Measurements from ENCODE around the gene EPHB1.

The EPHB1 gene

DNA sequence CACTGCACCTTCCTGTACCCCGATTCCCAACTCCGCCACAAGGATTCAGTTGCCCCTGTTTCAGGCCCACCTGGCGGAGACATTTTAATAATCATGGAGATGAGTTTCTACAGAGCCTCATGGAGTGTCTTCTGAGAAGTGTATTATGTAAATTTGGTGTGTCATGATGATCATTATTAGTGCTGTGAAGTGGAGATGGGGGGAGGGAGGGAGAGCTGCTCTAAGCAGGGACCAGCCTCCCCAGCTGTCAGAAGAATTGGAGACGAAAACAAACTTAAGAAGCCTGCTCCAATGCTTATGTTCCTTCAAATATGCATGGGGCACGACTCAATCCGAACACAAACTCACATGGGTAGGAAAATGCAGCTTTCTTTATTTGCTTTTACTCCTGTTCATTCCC lies 127.8 kb downstream of the EPHB1 start:
- no peak for TF ChIP-seq GATA2 (IDR thresholded peaks at IDR 0.05; ENCODE audit: low read depth, low read length)

DNA sequence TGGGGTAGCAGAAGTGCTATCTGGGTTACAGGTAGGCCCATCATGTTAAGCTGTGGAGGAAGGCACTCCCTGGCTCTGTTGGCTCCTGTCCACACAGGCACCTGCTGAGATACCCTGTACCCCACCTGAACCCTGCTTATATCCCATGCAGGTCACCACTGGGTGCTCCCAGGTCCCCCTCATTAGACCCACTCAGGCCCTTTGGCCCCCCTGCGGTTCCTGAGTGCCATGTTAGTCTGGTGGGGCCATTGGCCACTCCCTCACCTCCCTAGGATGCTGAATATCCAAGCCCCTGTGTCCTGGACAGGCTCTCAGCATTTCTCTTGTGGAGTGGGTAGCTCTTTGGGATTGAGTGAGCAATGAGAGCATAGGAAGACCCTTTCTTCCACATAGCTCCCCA lies 128.2 kb downstream of the EPHB1 start:
- TF ChIP-seq GATA3 (IDR thresholded peaks at IDR 0.05; ENCODE audit: low read depth, low read length) (no peak), GATA2 (IDR thresholded peaks at IDR 0.05; ENCODE audit: low read depth, low read length) (no peak)

DNA sequence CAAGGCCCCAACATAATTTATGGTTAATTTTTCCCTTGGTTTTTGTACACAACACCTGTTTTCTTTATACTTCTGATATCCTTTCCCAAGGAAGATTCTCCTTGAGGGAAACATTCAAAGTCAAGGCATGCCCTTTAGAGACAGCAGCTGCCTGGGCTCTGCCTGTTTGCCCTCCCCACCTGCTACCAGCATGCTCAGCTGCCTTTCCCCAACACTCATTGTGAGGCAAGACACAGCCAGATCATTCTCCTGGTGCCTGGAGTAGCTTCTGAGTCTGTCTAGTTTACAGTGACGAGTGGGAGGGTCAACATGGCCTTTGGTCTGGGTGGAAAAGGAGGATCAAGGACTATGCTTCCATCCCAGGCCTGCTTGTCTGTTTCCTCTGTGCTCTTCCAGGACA lies 132.5 kb downstream of the EPHB1 start:
- TF ChIP-seq GATA2 (IDR thresholded peaks at IDR 0.05; ENCODE audit: low read depth, low read length) (no peak), GATA3 (IDR thresholded peaks at IDR 0.05; ENCODE audit: low read depth, low read length) (no peak)

DNA sequence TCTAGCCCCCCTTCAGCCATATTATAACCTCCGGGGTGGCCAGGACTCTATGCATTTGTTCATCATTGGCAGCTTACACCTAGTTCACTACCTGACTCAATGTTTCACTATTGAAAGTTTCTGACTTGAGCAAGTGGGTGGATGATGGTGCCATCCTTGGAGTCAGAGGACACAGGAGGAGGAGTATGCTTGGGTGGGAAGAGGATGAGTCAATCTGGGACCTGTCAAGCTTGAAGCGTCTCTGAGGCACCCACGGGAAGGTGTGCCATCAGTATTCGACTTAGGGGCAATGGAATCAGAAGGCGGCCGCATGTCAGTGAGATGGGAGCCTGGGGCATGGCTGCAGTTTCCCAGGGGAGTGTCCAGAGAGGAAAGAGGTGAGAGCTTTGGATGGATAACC lies 133.3 kb downstream of the EPHB1 start:
- TF ChIP-seq GATA3 (IDR thresholded peaks at IDR 0.05; ENCODE audit: low read depth, low read length): no peak
- no peak for TF ChIP-seq GATA2 (IDR thresholded peaks at IDR 0.05; ENCODE audit: low read depth, low read length)

DNA sequence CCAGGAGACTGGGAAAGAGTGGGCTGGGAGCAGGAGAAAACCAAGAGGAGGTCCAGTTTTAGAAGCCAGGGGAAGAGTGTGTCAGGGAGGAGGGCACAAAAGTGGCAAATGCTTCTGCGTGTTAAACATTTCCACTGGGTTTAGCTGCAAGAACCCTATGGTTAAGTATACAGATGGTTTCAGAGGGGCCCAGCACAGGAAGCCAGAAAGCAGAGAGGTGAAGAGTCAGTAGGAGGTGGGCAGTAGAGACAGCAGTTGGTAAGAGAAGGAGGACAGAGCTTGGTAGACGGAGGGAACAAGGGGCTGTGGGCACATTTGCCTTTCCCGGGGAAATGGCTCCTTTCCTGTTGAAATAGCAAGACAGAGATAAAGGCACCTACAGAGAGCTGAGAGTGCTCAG lies 133.8 kb downstream of the EPHB1 start:
- no peak for TF ChIP-seq GATA2 (IDR thresholded peaks at IDR 0.05; ENCODE audit: low read depth, low read length)
- TF ChIP-seq GATA3 (IDR thresholded peaks at IDR 0.05; ENCODE audit: low read depth, low read length): no peak

DNA sequence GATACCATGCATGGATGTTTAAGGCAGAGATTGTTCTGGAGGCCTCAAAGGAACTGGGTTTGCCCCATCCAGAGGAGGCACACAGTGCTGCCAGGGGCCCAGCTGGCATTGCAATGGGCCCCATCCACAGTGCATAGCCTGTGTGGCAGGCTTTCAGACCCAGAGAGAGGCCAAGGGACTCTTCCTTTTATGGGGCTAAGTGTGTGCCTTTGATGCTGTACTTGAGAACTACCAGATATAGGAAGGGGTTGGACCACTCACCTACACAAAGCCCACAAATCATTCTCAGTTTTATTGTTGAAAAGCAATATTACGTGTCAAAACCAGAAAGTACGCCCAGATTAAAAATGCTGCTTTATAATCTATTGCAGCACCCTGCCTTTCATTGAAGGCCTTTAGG lies 134.9 kb downstream of the EPHB1 start:
- TF ChIP-seq GATA2 (IDR thresholded peaks at IDR 0.05; ENCODE audit: low read depth, low read length): no peak
- no peak for TF ChIP-seq GATA3 (IDR thresholded peaks at IDR 0.05; ENCODE audit: low read depth, low read length)

DNA sequence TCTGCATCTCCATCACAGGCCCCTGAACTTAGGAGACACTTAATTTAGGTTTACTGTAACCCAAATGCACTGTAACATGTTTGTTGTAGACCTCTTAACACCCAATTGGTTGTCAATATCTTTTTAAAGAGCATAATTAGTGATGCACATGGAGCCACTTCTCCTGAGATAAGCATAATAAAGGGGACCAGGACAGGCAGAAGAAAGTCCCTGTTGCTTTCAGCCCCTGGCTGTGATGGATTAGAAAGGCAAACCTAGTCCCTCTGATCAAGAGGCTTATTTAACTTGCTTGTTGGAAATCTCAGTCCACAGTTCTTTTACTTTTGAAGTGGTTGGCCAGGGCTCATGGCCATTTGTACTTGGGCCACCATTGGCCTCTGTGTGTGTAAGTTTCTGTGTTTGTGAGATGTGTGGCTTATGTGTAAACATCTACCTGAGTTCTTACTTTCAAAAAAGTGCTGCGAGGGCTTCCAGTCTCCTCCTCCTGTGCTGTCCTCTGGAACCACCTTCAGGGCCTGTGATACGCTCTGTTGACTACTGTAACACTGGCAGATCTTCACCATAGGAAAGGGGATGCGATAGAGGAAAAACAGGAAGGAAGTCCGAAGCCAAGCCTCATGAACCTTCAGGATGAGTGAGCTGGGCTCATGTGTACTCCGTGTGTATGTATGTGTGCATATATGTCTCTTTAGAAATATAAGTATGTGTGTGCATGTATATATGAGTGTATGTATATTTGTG lies 136.2 kb downstream of the EPHB1 start:
- TF ChIP-seq GATA3 (IDR thresholded peaks at IDR 0.05; ENCODE audit: low read depth, low read length) (no peak), GATA2 (IDR thresholded peaks at IDR 0.05; ENCODE audit: low read depth, low read length) (no peak)

DNA sequence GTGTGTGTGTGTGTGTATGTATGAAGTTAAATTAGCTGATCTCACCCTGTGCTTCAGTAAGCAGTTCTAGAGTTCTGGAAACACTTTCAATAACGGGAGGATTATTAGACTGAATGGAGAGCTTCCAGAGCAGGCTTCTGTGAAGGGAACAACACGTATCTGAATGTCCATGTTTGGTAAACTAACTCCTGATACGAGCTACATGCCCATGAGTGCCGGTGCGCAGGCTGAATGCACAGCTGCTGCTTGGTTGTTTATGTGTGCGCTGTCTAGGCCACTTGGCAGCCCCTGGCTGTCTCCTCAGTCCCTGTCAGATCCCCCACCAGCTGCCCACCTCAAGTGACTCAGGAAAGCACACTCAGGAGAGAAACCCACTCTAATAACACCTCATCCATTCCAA lies 137.0 kb downstream of the EPHB1 start:
- no peak for TF ChIP-seq GATA3 (IDR thresholded peaks at IDR 0.05; ENCODE audit: low read depth, low read length)
- TF ChIP-seq GATA2 (IDR thresholded peaks at IDR 0.05; ENCODE audit: low read depth, low read length): no peak

DNA sequence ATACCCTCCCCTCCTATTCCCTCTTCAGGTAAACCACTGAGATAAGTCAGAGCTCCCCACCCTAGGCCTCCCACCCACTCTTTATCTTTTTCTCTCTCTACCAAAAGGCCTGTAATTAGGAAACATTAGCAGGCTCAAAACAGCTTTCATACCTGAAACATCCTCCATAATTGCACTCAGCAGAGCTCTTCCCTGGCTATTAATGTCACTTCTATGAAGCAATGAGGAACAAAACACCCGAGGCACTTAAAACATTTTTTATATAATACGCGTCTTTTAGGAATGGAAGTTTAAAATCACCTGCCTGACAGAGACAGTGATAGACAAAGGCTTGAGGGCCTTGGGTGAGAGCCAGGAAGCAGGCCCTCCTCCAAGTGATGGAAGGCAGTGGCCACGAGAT lies 138.9 kb downstream of the EPHB1 start:
- TF ChIP-seq GATA3 (IDR thresholded peaks at IDR 0.05; ENCODE audit: low read depth, low read length) (no peak), GATA2 (IDR thresholded peaks at IDR 0.05; ENCODE audit: low read depth, low read length) (no peak)

DNA sequence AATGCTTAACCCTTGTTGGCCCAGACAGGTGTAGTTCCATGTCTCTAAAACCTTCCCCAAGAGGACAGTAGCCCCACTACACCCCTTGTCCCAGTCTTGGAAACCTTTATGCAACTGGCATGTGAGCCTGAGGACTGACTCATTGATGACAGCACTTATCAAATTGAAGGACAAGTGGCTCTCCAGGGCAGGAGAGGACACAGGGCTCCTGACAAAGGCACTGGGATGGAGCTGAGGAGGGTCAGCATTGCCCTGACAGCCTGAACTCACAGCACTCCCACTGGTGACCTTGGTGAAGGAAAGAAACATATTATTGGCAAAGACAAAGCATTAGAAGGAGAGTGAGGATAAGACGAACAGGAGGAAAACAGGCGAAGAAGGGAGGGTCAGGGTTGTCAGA lies 139.9 kb downstream of the EPHB1 start:
- TF ChIP-seq GATA3 (IDR thresholded peaks at IDR 0.05; ENCODE audit: low read depth, low read length) (no peak), GATA2 (IDR thresholded peaks at IDR 0.05; ENCODE audit: low read depth, low read length) (no peak)

DNA sequence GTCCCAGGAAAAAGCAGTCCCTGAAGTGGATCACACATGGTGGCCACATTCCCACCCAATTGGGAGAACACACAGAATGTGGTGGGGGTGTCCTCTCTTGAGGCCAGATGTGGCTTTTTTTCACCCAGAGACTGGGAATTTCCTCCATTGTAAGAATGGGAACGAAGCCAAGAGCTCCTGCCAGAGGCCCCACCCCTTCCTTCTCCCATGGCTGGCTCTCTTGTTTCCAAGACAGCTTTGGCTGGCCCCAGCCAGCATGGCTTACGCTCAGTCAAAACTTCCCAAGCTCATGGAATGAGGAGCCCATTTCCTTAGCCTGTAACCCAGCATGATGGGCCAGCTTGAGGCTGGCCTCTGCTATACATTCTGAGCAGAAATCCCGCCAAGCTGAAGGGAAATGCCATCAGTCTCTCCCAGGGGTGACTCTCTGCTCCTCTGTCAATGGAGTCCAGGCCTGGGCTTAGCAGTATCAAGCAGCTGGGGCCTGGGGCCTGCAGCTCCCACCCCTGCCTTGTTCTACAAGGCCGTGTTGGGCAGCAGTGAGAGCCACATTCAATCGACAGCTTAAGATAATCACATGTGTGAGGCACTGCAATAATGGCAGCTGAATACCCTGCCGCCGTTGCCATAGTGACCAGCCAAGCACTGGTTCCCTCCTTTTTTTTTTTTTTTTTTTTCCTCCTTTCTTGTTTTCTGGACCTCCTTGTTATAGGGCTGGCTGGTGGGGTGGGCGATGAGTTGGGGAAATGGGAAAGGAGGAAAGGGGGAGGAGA lies 142.4 kb downstream of the EPHB1 start:
- TF ChIP-seq GATA3 (IDR thresholded peaks at IDR 0.05; ENCODE audit: low read depth, low read length) (no peak), GATA2 (IDR thresholded peaks at IDR 0.05; ENCODE audit: low read depth, low read length) (no peak)

DNA sequence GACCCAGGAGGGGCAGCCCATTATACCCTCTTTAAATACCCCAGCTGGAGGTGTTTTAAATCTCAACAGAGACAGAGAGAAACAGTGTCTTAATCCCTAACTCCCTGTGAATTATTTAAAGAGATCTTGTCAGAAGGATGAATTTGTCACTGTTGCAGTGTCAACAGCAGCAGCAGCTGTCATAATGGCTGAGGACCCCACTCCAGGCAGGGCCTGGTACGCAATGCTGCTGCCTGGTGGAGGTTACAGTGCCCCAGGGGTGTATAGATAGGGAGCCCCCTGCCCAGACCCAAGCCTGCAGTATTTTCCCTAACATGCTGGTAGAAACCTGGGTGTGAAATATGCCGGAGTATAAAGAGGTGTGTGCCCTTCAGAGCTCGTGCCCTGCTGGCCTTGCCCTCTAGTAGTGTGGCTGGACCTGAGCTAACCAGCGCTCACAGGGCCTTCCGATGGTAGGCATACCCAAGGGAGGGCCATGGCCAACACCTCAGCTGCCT lies 143.0 kb downstream of the EPHB1 start:
- TF ChIP-seq GATA3 (IDR thresholded peaks at IDR 0.05; ENCODE audit: low read depth, low read length) (no peak), GATA2 (IDR thresholded peaks at IDR 0.05; ENCODE audit: low read depth, low read length) (no peak)

DNA sequence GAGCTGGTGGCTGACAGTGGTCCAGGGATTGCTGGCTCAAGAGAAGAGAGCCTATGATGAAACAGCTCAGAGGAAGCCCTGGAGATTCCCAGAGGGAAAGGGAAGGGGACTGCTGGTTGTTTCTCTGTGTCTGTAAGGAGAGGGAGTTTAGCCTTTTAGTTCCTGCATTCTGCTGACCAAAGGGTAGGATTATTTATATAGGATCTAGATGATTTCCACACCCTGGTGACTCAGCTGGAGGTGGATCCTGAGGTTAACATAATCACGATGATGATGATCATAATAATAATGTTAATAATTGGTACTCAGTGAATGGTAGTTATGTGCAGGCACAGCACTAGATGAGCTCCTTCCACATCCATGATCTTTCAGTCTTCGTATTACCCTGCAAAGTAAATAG lies 144.9 kb downstream of the EPHB1 start:
- TF ChIP-seq GATA3 (IDR thresholded peaks at IDR 0.05; ENCODE audit: low read depth, low read length) (no peak), GATA2 (IDR thresholded peaks at IDR 0.05; ENCODE audit: low read depth, low read length) (no peak)

DNA sequence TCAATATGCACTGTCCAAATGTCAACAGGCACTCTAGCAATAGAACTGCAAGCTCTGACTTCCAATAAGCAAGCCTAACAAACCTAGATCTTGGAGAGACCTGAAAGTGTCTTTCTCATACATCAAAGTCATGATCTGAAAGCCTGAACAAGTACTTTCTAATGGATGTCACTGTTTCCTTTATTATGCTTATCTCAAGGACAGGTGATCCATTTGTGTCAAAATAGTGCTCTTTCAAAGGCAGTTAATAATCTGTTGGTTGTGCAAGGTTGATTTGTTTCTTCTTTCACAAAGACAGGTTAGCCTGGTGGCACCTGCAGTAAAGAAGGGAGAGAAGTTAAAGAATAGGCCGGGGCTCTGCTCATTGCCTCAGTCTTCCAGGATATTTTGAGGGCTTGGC lies 146.8 kb downstream of the EPHB1 start:
- no peak for TF ChIP-seq GATA2 (IDR thresholded peaks at IDR 0.05; ENCODE audit: low read depth, low read length)
- TF ChIP-seq GATA3 (IDR thresholded peaks at IDR 0.05; ENCODE audit: low read depth, low read length): no peak

DNA sequence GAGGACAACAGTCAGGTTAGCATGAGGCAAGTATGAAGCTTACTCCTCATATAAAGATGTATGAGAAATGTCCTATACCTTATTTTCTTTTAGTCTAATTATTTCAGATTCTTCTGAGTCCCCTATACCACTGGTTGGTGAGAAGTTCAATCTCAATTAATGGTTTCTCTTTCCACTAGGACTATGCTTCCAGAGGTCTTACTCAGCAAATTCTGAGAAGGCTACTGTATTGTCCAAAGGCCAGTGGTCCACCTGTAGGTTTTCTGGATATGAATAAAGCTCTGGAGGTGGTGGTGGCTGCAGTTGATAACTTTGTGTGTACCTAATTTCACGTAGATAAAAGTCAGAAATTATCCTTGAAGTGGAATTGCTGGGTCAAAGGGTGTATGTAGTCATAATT lies 149.4 kb downstream of the EPHB1 start:
- TF ChIP-seq GATA2 (IDR thresholded peaks at IDR 0.05; ENCODE audit: low read depth, low read length) (no peak), GATA3 (IDR thresholded peaks at IDR 0.05; ENCODE audit: low read depth, low read length) (no peak)

Measured in SH-SY5Y (cell line).